Daoy (cell line): Measurements from ENCODE around the gene COQ8B. TPM values are rescaled to one million over a fixed set of nuclear protein-coding genes. Genes with fewer than 3 reads are reported as not detected.

Experiments used
- total RNA-seq: library from RNA; depleted of rRNA; stranded (reverse); fragments of >200 nt; shearing (Covaris generic); gene quantifications from 2 replicates; pipeline ENCODE4 v1.2.3, GENCODE V29; 2014; rRNA removed

COQ8B gene
- total RNA-seq, 1 experiment from 2014 or later, result 20.0 TPM

Other genes starting within 250 kb of the COQ8B start
- 0.15 and 1.5 TPM in 2 replicates for gene SPTBN4, start 249.9 kb downstream of the COQ8B start, total RNA-seq
- gene SHKBP1, start 140.0 kb downstream of the COQ8B start, total RNA-seq, result 40.6 and 134 TPM in 2 replicates
- gene LTBP4, start 115.5 kb downstream of the COQ8B start, total RNA-seq, result 16.4 and 26.0 TPM in 2 replicates
- gene NUMBL, start 26.2 kb downstream of the COQ8B start, total RNA-seq, result 16.4 and 22.7 TPM in 2 replicates
- 4.9 and 5.3 TPM in 2 replicates for gene ITPKC, start 226 bp upstream of the COQ8B start, total RNA-seq
- gene ACTMAP, start 33.6 kb upstream of the COQ8B start, total RNA-seq, result 0.51 TPM in 1 of 2 replicates, not detected in the other
- gene SNRPA, start 34.3 kb upstream of the COQ8B start, total RNA-seq, result 64.1 and 71.0 TPM in 2 replicates
- gene MIA, start 58.6 kb upstream of the COQ8B start, total RNA-seq, result not detected in 2 replicates
- gene RAB4B, start 61.4 kb upstream of the COQ8B start, total RNA-seq, result 32.4 and 34.4 TPM in 2 replicates
- 46.0 and 54.7 TPM in 2 replicates for gene EGLN2, start 82.3 kb upstream of the COQ8B start, total RNA-seq
- not detected in 2 replicates for gene CYP2A6, start 133.6 kb upstream of the COQ8B start, total RNA-seq
- gene CYP2A7, start 165.3 kb upstream of the COQ8B start, total RNA-seq, result not detected in 2 replicates